Measurements from ENCODE around the gene CKS2. TPM values are rescaled to one million over a fixed set of nuclear protein-coding genes. Genes with fewer than 3 reads are reported as not detected.

Gene CKS2

DNA sequence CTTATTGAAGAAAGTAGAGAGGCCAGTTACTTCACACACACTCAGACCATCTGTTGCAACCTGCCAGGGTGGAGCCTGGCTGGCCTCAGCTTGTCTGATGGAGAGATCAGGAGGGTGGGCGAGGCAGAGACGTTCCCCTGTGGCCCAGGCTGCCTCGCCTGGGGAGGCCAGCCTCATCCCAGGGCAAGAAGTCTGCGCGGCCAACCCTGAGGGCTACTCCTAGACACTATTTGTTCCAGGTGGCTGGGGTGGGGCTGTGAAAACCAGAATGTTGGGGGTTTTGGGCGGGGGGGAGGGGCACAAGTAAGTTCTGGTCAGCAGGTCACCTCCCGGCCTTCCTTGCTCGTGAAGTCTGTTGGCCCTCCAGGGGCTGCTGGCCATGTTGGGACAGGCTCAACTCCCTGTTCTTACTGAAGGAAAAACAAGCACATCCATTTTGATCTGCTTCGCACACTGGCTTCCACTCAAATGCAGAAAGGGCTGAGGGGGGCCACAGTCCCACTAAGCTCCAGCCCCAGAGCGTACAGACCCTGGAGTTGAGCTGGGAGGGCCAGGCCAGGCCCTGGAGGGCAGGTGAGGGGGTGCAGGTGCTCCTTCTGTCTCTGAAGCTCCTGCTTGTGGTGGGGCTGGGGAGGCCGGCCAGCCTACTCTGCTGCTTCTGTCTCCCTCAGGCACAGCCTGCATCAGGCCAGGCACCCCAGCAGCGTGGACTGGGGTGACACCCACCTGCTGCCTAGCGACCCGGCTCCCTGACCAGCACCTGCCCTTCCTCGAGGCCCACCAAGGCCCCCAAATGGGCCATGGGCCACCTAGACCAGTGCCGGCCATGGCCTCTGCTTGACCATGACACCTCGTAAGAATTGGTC, 53.9 kb downstream of the CKS2 start:
- DNase-seq: no peak
- Histone ChIP-seq H2BK12ac (ENCODE audit: low read length in 2 of 2) (no peak overlapping the region), H3K23ac (ENCODE audit: low read length in 2 of 2) (no peak overlapping the region), H3K4me1 (ENCODE audit: control insufficient read depth, insufficient read depth, low read depth, low read length) (peaks cover 1% of the 10 kb centered on the region), H4K91ac (ENCODE audit: low read length) (no peak overlapping the region), H2BK15ac (ENCODE audit: low read depth, poor library complexity, severe bottlenecking) (no peak overlapping the region), H2AFZ (ENCODE audit: low read depth, low read length) (no peak overlapping the region), H3K14ac (ENCODE audit: low read length in 2 of 2) (no peak overlapping the region), H3K18ac (ENCODE audit: low read depth in 1 of 2, low read length in 2 of 2) (no peak overlapping the region), H3K4me2 (ENCODE audit: low read length, poor library complexity, severe bottlenecking) (no peak overlapping the region), H3K36me3 (ENCODE audit: control insufficient read depth in 1 of 2, insufficient read depth in 2 of 2, low read depth in 1 of 2, low read length in 2 of 2) (peaks cover 32 to 55% of the 10 kb centered on the region in 2 experiments), H2BK120ac (ENCODE audit: low read depth, low read length) (no peak overlapping the region), H3K27me3 (ENCODE audit: control insufficient read depth in 1 of 2, insufficient read depth in 1 of 2, low read length in 2 of 2) (no peaks in the 10 kb centered on the region), H3K79me1 (replicated peaks; ENCODE audit: low read length, poor library complexity, severe bottlenecking) (no peaks in the 10 kb centered on the region), H3K4me3 (ENCODE audit: insufficient read depth in 1 of 2, low read depth in 1 of 2, low read length in 2 of 2) (no peak overlapping the region), H3K27ac (ENCODE audit: low read length, poor library complexity, severe bottlenecking) (no peak overlapping the region), H3K9me3 (ENCODE audit: control insufficient read depth, low read length) (no peaks in the 10 kb centered on the region), H3K4ac (ENCODE audit: low read depth in 1 of 2, low read length in 2 of 2) (no peak overlapping the region), H4K8ac (ENCODE audit: low read length) (no peak overlapping the region), H3K9ac (ENCODE audit: low read length) (no peak overlapping the region), H2BK5ac (ENCODE audit: low read depth, low read length, poor library complexity, severe bottlenecking) (no peak overlapping the region), H2AK5ac (ENCODE audit: low read length, severe bottlenecking) (no peak overlapping the region)
- 94% methylated on average over 14 of the region's 17 CpGs for WGBS

DNA sequence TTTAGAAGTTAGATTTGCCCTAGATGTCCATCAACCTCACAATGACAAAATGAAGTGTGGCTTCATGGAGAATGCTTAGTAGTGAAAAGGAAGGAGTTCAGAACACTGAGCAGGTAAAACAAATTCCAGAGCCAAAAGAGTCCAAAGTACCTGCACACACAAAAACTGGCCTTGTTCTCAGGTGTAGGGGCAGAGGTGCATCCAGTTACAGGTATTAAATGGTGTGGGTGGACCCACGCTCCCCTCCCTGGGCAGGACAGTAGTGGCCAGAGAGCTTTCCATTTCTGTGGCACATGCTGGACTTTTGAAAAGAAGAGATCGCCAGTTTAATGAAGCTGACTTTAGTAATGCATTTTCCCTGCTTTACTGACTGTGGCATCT, 54.5 kb downstream of the CKS2 start:
- no peak overlapping the region for H2BK12ac ChIP-seq (ENCODE audit: low read length in 2 of 2)
- H3K4me3 ChIP-seq (ENCODE audit: insufficient read depth in 1 of 2, low read depth in 1 of 2, low read length in 2 of 2): no peak overlapping the region
- H3K4ac ChIP-seq (ENCODE audit: low read depth in 1 of 2, low read length in 2 of 2): no peak overlapping the region
- H3K23ac ChIP-seq (ENCODE audit: low read length in 2 of 2): no peak overlapping the region
- H3K4me2 ChIP-seq (ENCODE audit: low read length, poor library complexity, severe bottlenecking): no peak overlapping the region
- H3K36me3 ChIP-seq (ENCODE audit: control insufficient read depth in 1 of 2, insufficient read depth in 2 of 2, low read depth in 1 of 2, low read length in 2 of 2): peaks cover 25 to 57% of the 10 kb centered on the region in 2 experiments
- 95% methylated on average over 2 of the region's 2 CpGs for WGBS
- no peaks in the 10 kb centered on the region for H3K27me3 ChIP-seq (ENCODE audit: control insufficient read depth in 1 of 2, insufficient read depth in 1 of 2, low read length in 2 of 2)
- H4K91ac ChIP-seq (ENCODE audit: low read length): no peak overlapping the region
- H3K4me1 ChIP-seq (ENCODE audit: control insufficient read depth, insufficient read depth, low read depth, low read length): peaks cover 5% of the 10 kb centered on the region
- H2BK5ac ChIP-seq (ENCODE audit: low read depth, low read length, poor library complexity, severe bottlenecking): no peak overlapping the region
- no peaks in the 10 kb centered on the region for H3K9me3 ChIP-seq (ENCODE audit: control insufficient read depth, low read length)
- no peak overlapping the region for H2BK15ac ChIP-seq (ENCODE audit: low read depth, poor library complexity, severe bottlenecking)
- H2AFZ ChIP-seq (ENCODE audit: low read depth, low read length): no peak overlapping the region
- H3K9ac ChIP-seq (ENCODE audit: low read length): no peak overlapping the region
- H2AK5ac ChIP-seq (ENCODE audit: low read length, severe bottlenecking): no peak overlapping the region
- H2BK120ac ChIP-seq (ENCODE audit: low read depth, low read length): no peak overlapping the region
- H3K18ac ChIP-seq (ENCODE audit: low read depth in 1 of 2, low read length in 2 of 2): no peak overlapping the region
- DNase-seq: no peak
- no peak overlapping the region for H4K8ac ChIP-seq (ENCODE audit: low read length)
- H3K14ac ChIP-seq (ENCODE audit: low read length in 2 of 2): no peak overlapping the region
- H3K27ac ChIP-seq (ENCODE audit: low read length, poor library complexity, severe bottlenecking): no peak overlapping the region
- H3K79me1 ChIP-seq (replicated peaks; ENCODE audit: low read length, poor library complexity, severe bottlenecking): no peaks in the 10 kb centered on the region

Small RNA genes within 50 kb of the gene (small RNA-seq; reads per million reads assigned to genes)
- gene MIR3153 (ENCODE audit: low read depth): not detected
